HepG2 (cell line): ENCODE measurements around the gene RAPSN. TPM values are rescaled to one million over a fixed set of nuclear protein-coding genes. Genes with fewer than 3 reads are reported as not detected.

ENCODE experiments used
- ATAC-seq: fragments of 200-7000 bp; cut with Tn5 transposase; 3 replicates; pipeline ENCODE4 v1.9.1; 2020; ENCODE audit warnings: mild to moderate bottlenecking, moderate library complexity
- BruUV-seq: library from RNA; stranded (reverse); fragments of 400-500 nt; replicated peaks from 2 replicates; lab custom pipeline; 2021; lab: Mats Ljungman, UMichigan
- CTCF ChIA-PET: fragments of 300-600 bp; formaldehyde crosslinking; extraction: SDS; loops from one replicate; lab custom pipeline; 2021; ENCODE audit warnings: low total read pairs, inconsistent platforms, low intra/inter-chr PET ratio; lab: Yijun Ruan, JAX
- POLR2A ChIA-PET: fragments of 350-600 bp; sonication (Branson Sonifier 250); formaldehyde crosslinking; loops from one replicate; lab custom pipeline; 2020; ENCODE audit warnings: antibody characterized with exemption, inconsistent platforms; lab: Yijun Ruan, JAX
- DNase-seq: peaks from one replicate; pipeline ENCODE4 v3.0.0-alpha.2; 2015; ENCODE audit warnings: low spot score
- FAIRE-seq: peaks from 3 replicates; lab custom pipeline; 2011; peaks lifted over from hg19 to GRCh38; lab: Jason Lieb, UNC
- H2AFZ ChIP-seq: one replicate; pipeline ENCODE4 v1.6.1; 2011; ENCODE audit warnings: low read length, inconsistent platforms
- H3K27ac ChIP-seq: fragments of 300-600 bp; 3 replicates; pipeline ENCODE4 v1.8.0; 2011; ENCODE audit warnings: mixed run types, mild to moderate bottlenecking, mixed read lengths, low read length, inconsistent platforms; ENCODE audit not compliant: insufficient read depth; ENCODE audit errors: extremely low read length
- H3K27me3 ChIP-seq, 2 experiments: fragments of 200-600 bp in 1 of 2; 2 replicates in 1 of 2; 3 replicates in 1 of 2; pipeline versions ENCODE4 v1.6.0 to v1.8.0; 2011; ENCODE audit warnings: low read length in 2 of 2, mild to moderate bottlenecking in 2 of 2, moderate library complexity in 2 of 2, inconsistent platforms in 1 of 2; ENCODE audit not compliant: insufficient read depth in 2 of 2, control insufficient read depth in 1 of 2
- H3K36me3 ChIP-seq, 2 experiments: fragments of 200-600 bp in 1 of 2; replicated peaks in 1 of 2; 2 replicates in 1 of 2; 3 replicates in 1 of 2; pipeline versions ENCODE4 v1.5.1 to v1.8.0; 2011; ENCODE audit warnings: low read length in 2 of 2, inconsistent platforms in 1 of 2; ENCODE audit not compliant: insufficient read depth in 2 of 2, control insufficient read depth in 1 of 2
- H3K4me1 ChIP-seq: 2 replicates; pipeline ENCODE4 v1.5.1; 2012; ENCODE audit warnings: low read length, inconsistent platforms; ENCODE audit not compliant: insufficient read depth
- H3K4me2 ChIP-seq: 2 replicates; pipeline ENCODE4 v1.6.0; 2011; ENCODE audit warnings: low read depth, low read length, inconsistent platforms
- H3K4me3 ChIP-seq, 3 experiments: fragments of 200-600 bp in 1 of 3; sonication (generic), shearing (Covaris generic) in 1 of 3; replicated peaks in 1 of 3; 2 replicates each; pipeline ENCODE4 v1.5.1; 2011 to 2016; ENCODE audit warnings: low read length in 3 of 3, inconsistent platforms in 2 of 3, low read depth in 2 of 3, mild to moderate bottlenecking in 2 of 3, control low read depth in 1 of 3, mixed read lengths in 1 of 3; ENCODE audit not compliant: insufficient read depth in 1 of 3
- H3K79me2 ChIP-seq: one replicate; pipeline ENCODE4 v1.6.1; 2011; ENCODE audit warnings: low read length, inconsistent platforms; ENCODE audit not compliant: insufficient read depth
- H3K9ac ChIP-seq: 2 replicates; pipeline ENCODE4 v1.6.0; 2011; ENCODE audit warnings: mild to moderate bottlenecking, low read depth, low read length, inconsistent platforms; ENCODE audit not compliant: insufficient read depth
- H3K9me3 ChIP-seq: 2 replicates; pipeline ENCODE4 v1.5.1; 2012; ENCODE audit warnings: mild to moderate bottlenecking, low read length
- H4K20me1 ChIP-seq: 2 replicates; pipeline ENCODE4 v1.6.0; 2011; ENCODE audit warnings: inconsistent platforms, mild to moderate bottlenecking, low read length, moderate library complexity; ENCODE audit not compliant: insufficient read depth
- ARID2 ChIP-seq: sonication (generic); formaldehyde crosslinking; IDR thresholded peaks from 2 replicates; pipeline ENCODE4 v1.8.1; 2022; ENCODE audit warnings: mild to moderate bottlenecking, missing genetic modification reagents, borderline replicate concordance
- HMGA1 ChIP-seq: sonication (generic); formaldehyde crosslinking; conservative IDR thresholded peaks from 2 replicates; pipeline ENCODE4 v1.4.0; 2020; ENCODE audit warnings: missing genetic modification reagents
- KLF6 ChIP-seq: IDR thresholded peaks from 2 replicates; pipeline ENCODE4 v1.8.0; 2016; ENCODE audit warnings: missing biosample characterization, missing genetic modification reagents
- NFE2 ChIP-seq: sonication (generic); formaldehyde crosslinking; IDR thresholded peaks from 2 replicates; pipeline ENCODE4 v1.4.0; 2020; ENCODE audit warnings: missing genetic modification reagents
- NPAS2 ChIP-seq: sonication (generic); formaldehyde crosslinking; IDR thresholded peaks from 2 replicates; pipeline ENCODE4 v1.8.0; 2022; ENCODE audit warnings: mild to moderate bottlenecking, missing genetic modification reagents, borderline replicate concordance
- ONECUT2 ChIP-seq: sonication (generic); formaldehyde crosslinking; IDR thresholded peaks from 2 replicates; pipeline ENCODE4 v1.4.0; 2020; ENCODE audit warnings: missing genetic modification reagents
- POLR2G ChIP-seq: fragments of 200-400 bp; formaldehyde crosslinking; IDR thresholded peaks from 2 replicates; pipeline ENCODE4 v1.6.1; 2018; ENCODE audit warnings: mild to moderate bottlenecking, low read depth, low read length, moderate library complexity
- SMYD3 ChIP-seq: sonication (generic); formaldehyde crosslinking; IDR thresholded peaks from 2 replicates; pipeline ENCODE4 v1.8.1; 2023; ENCODE audit warnings: mild to moderate bottlenecking, missing genetic modification reagents
- ZFYVE20 ChIP-seq: sonication (generic); formaldehyde crosslinking; IDR thresholded peaks from 2 replicates; pipeline ENCODE4 v1.8.0; 2023; ENCODE audit warnings: low read depth, mild to moderate bottlenecking, moderate library complexity, missing genetic modification reagents, borderline replicate concordance
- ZNF260 ChIP-seq: sonication (generic); formaldehyde crosslinking; IDR thresholded peaks from 2 replicates; pipeline ENCODE4 v1.4.0; 2020; ENCODE audit warnings: missing genetic modification reagents, low read depth, mild to moderate bottlenecking, borderline replicate concordance
- ZNF383 ChIP-seq: sonication (generic); formaldehyde crosslinking; IDR thresholded peaks from 2 replicates; pipeline ENCODE4 v1.4.0; 2020; ENCODE audit warnings: missing genetic modification reagents, mild to moderate bottlenecking, borderline replicate concordance
- ZNF607 ChIP-seq: sonication (generic); formaldehyde crosslinking; IDR thresholded peaks from 2 replicates; pipeline ENCODE4 v1.5.1; 2020; ENCODE audit warnings: missing genetic modification reagents, mild to moderate bottlenecking, borderline replicate concordance
- ZNF672 ChIP-seq: sonication (generic); formaldehyde crosslinking; IDR thresholded peaks from 2 replicates; pipeline ENCODE4 v1.8.1; 2022; ENCODE audit warnings: missing genetic modification reagents
- WGBS: methylation state at CpG from one replicate; pipeline ENCODE4 v1.1.6; 2017; ENCODE audit warnings: low lambda C conversion rate; 5-methylcytosine and 5-hydroxymethylcytosine counted together
- in situ Hi-C: cut with HindIII; loops from 2 replicates; pipeline ENCODE4 v1.10.0; 2017; ENCODE audit warnings: low pct_unique_long_range_greater_than_20kb; ENCODE audit not compliant: extremely low pct_ligation_motif_present
- intact Hi-C: fragments of 100-400 bp; cut with micrococcal nuclease; formaldehyde crosslinking; loops from one replicate; pipeline ENCODE4 v1.10.0; 2022; ENCODE audit not compliant: unreplicated experiment
- polyA plus RNA-seq, 8 experiments: library from polyadenylated mRNA; depleted of rRNA in 3 of 8; stranded (reverse) in 7 of 8; unstranded in 1 of 8; fragments of >200 nt; fragmentation: Illumina TruSeq in 4 of 8; extraction: Trizol in 4 of 8; gene quantifications; 2 replicates each; pipeline versions ENCODE4 v1.2.1 to v1.2.3, GENCODE V29; 2011 to 2016; ENCODE audit warnings: low read depth in 4 of 8, missing spikeins in 1 of 8, mixed read lengths in 1 of 8; ENCODE audit not compliant: insufficient read depth in 1 of 8
- total RNA-seq, 5 experiments: library from RNA; depleted of rRNA; stranded (reverse); fragments of >200 nt; fragmentation: Illumina TruSeq; extraction: Trizol; gene quantifications; 2 replicates each; pipeline ENCODE4 v1.2.3, GENCODE V29; 2016; ENCODE audit warnings: low read depth in 1 of 5
- TF ChIP-seq, protein P1 (sequence below): sonication (generic); formaldehyde crosslinking; IDR thresholded peaks from 2 replicates; pipeline ENCODE4 v1.4.0; 2020; ENCODE audit warnings: missing genetic modification reagents

Gene RAPSN
- total and polyA plus RNA-seq, 2 of the 13 experiments (the other 11 are each of a cell fraction or from before 2014, with no cell fraction given) = 0.15 to 1.2 TPM

DNA sequence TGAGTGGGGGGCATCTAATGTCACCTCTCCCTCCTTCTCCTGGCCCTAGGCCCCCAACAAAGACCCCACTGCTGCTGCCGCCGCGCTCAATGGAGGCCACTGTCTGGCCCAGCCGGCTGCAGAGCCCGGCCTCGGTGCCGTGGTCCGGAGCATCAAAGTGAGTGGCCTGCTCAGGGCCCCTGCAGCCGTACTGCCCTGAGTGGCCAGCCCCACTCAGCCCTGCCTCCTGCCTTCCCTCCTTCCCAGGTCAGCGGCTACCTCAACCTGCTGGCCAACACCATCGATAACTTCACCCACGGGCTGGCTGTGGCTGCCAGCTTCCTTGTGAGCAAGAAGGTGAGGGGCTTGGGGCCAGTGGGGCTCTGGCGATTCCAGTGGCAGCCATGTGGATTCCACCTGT is 35.6 kb downstream of the RAPSN start:
- TF ChIP-seq POLR2G = no peak
- no peak for TF ChIP-seq ZNF672 (CRISPR knock-in tag)
- no peak for TF ChIP-seq HMGA1 (CRISPR knock-in tag)
- no peak for TF ChIP-seq ZFYVE20 (CRISPR knock-in tag)
- TF ChIP-seq KLF6 (CRISPR knock-in tag) = no peak
- TF ChIP-seq, protein P1, sequence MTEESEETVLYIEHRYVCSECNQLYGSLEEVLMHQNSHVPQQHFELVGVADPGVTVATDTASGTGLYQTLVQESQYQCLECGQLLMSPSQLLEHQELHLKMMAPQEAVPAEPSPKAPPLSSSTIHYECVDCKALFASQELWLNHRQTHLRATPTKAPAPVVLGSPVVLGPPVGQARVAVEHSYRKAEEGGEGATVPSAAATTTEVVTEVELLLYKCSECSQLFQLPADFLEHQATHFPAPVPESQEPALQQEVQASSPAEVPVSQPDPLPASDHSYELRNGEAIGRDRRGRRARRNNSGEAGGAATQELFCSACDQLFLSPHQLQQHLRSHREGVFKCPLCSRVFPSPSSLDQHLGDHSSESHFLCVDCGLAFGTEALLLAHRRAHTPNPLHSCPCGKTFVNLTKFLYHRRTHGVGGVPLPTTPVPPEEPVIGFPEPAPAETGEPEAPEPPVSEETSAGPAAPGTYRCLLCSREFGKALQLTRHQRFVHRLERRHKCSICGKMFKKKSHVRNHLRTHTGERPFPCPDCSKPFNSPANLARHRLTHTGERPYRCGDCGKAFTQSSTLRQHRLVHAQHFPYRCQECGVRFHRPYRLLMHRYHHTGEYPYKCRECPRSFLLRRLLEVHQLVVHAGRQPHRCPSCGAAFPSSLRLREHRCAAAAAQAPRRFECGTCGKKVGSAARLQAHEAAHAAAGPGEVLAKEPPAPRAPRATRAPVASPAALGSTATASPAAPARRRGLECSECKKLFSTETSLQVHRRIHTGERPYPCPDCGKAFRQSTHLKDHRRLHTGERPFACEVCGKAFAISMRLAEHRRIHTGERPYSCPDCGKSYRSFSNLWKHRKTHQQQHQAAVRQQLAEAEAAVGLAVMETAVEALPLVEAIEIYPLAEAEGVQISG (CRISPR knock-in tag) = no peak
- TF ChIP-seq ONECUT2 = no peak
- TF ChIP-seq NFE2 (CRISPR knock-in tag) = no peak
- TF ChIP-seq ZNF260 (CRISPR knock-in tag) = no peak
- no peak for TF ChIP-seq NPAS2 (CRISPR knock-in tag)
- no peak for TF ChIP-seq SMYD3
- TF ChIP-seq ARID2 = no peak
- no peak for TF ChIP-seq ZNF607 (CRISPR knock-in tag)
- TF ChIP-seq ZNF383 (CRISPR knock-in tag) = no peak
- BruUV-seq = no TSS peak
- ChIA-PET CTCF (no interaction called here), POLR2A (no interaction called here)
- no peaks in the 10 kb centered on the region for H4K20me1 ChIP-seq
- H3K4me2 ChIP-seq = no peak overlapping the region
- H3K9ac ChIP-seq = no peak overlapping the region
- H3K27me3 ChIP-seq = no peaks in the 10 kb centered on the region; a peak in 1 of 5 replicates
- WGBS = 96% methylated on average over 9 of the region's 13 CpGs
- peaks cover 14% of the 10 kb centered on the region for H3K4me1 ChIP-seq
- DNase-seq (no peak), ATAC-seq (no peak), FAIRE-seq (no peak)
- intact Hi-C loops (no loop called here), in situ Hi-C loops (no loop called here)
- H3K36me3 ChIP-seq = peaks cover 10 to 13% of the 10 kb centered on the region in 2 experiments; a peak in 4 of 5 replicates
- no peaks in the 10 kb centered on the region for H3K9me3 ChIP-seq
- no peak overlapping the region for H2AFZ ChIP-seq
- peaks cover 9% of the 10 kb centered on the region for H3K79me2 ChIP-seq
- no peak overlapping the region for H3K27ac ChIP-seq
- H3K4me3 ChIP-seq = no peak overlapping the region
